ENCODE measurements around the gene IPO4. TPM values are rescaled to one million over a fixed set of nuclear protein-coding genes. Genes with fewer than 3 reads are reported as not detected.

The IPO4 gene
- total and polyA plus RNA-seq, 2 experiments from 2014 or later = 34.2 to 105 TPM

DNA sequence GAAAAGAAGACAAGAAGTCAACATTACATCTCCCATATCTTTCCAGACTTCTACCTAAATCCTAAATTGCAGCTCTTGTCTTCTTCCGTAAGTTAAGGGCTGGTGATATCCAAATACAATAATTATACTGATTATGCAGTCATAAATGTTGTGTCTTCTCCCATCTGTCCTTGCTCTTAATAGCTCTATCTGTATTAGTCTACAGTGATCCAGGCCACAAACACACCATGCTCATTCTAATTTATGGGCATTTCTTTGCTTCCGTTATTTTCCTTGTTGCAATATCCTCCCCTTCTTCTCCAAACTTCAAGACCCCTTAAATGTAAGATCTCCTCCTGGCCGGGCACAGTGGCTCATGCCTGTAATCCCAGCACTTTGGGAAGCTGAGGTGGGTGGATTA is 30.9 kb upstream of the IPO4 start:
- Histone ChIP-seq H3K4me2 (no peak overlapping the region), H3K27me3 (ENCODE audit: insufficient read depth) (no peaks in the 10 kb centered on the region), H4K20me1 (replicated peaks; ENCODE audit: insufficient read depth) (peaks cover 27% of the 10 kb centered on the region), H2AFZ (no peak overlapping the region), H3K36me3 (ENCODE audit: insufficient read depth) (no peaks in the 10 kb centered on the region), H3K9me2 (ENCODE audit: insufficient read depth) (no peaks in the 10 kb centered on the region), H3K27ac (ENCODE audit: low read depth) (no peak overlapping the region), H3K4me3 (no peak overlapping the region), H3F3A (replicated peaks; ENCODE audit: low read depth) (peaks cover 19% of the 10 kb centered on the region), H3K4me1 (ENCODE audit: insufficient read depth) (peaks cover 4% of the 10 kb centered on the region; the same call in 1 of the 2 replicates), H3K79me2 (replicated peaks; ENCODE audit: insufficient read depth) (peaks cover 54% of the 10 kb centered on the region)
- H3K4me1 Mint-ChIP-seq = peaks cover 7% of the 10 kb centered on the region
- DNase-seq (ENCODE audit: low spot score) (no peak), ATAC-seq (no peak)
- H3K4me3 Mint-ChIP-seq = no peak overlapping the region
- H3K36me3 Mint-ChIP-seq (ENCODE audit: low read depth) = peaks cover 9% of the 10 kb centered on the region; the same call in 2 of the 3 replicates
- H3K27me3 Mint-ChIP-seq (ENCODE audit: insufficient read depth, low read depth, poor library complexity) = peaks cover 4% of the 10 kb centered on the region
- TF ChIP-seq NANOG (IDR thresholded peaks at IDR 0.05; ENCODE audit: borderline replicate concordance) (no peak), CREB1 (CRISPR knock-in tag; IDR thresholded peaks at IDR 0.05; ENCODE audit: low read depth) (no peak), EZH2 (IDR thresholded peaks at IDR 0.05; ENCODE audit: low read depth, unreplicated experiment) (no peak), ZNF114 (CRISPR knock-in tag; IDR thresholded peaks at IDR 0.05) (no peak), EZH2phosphoT487 (IDR thresholded peaks at IDR 0.05; ENCODE audit: unreplicated experiment) (no peak), STAT1 (IDR thresholded peaks at IDR 0.05; ENCODE audit: unreplicated experiment) (no peak)
- TF ChIP-seq, protein P1, sequence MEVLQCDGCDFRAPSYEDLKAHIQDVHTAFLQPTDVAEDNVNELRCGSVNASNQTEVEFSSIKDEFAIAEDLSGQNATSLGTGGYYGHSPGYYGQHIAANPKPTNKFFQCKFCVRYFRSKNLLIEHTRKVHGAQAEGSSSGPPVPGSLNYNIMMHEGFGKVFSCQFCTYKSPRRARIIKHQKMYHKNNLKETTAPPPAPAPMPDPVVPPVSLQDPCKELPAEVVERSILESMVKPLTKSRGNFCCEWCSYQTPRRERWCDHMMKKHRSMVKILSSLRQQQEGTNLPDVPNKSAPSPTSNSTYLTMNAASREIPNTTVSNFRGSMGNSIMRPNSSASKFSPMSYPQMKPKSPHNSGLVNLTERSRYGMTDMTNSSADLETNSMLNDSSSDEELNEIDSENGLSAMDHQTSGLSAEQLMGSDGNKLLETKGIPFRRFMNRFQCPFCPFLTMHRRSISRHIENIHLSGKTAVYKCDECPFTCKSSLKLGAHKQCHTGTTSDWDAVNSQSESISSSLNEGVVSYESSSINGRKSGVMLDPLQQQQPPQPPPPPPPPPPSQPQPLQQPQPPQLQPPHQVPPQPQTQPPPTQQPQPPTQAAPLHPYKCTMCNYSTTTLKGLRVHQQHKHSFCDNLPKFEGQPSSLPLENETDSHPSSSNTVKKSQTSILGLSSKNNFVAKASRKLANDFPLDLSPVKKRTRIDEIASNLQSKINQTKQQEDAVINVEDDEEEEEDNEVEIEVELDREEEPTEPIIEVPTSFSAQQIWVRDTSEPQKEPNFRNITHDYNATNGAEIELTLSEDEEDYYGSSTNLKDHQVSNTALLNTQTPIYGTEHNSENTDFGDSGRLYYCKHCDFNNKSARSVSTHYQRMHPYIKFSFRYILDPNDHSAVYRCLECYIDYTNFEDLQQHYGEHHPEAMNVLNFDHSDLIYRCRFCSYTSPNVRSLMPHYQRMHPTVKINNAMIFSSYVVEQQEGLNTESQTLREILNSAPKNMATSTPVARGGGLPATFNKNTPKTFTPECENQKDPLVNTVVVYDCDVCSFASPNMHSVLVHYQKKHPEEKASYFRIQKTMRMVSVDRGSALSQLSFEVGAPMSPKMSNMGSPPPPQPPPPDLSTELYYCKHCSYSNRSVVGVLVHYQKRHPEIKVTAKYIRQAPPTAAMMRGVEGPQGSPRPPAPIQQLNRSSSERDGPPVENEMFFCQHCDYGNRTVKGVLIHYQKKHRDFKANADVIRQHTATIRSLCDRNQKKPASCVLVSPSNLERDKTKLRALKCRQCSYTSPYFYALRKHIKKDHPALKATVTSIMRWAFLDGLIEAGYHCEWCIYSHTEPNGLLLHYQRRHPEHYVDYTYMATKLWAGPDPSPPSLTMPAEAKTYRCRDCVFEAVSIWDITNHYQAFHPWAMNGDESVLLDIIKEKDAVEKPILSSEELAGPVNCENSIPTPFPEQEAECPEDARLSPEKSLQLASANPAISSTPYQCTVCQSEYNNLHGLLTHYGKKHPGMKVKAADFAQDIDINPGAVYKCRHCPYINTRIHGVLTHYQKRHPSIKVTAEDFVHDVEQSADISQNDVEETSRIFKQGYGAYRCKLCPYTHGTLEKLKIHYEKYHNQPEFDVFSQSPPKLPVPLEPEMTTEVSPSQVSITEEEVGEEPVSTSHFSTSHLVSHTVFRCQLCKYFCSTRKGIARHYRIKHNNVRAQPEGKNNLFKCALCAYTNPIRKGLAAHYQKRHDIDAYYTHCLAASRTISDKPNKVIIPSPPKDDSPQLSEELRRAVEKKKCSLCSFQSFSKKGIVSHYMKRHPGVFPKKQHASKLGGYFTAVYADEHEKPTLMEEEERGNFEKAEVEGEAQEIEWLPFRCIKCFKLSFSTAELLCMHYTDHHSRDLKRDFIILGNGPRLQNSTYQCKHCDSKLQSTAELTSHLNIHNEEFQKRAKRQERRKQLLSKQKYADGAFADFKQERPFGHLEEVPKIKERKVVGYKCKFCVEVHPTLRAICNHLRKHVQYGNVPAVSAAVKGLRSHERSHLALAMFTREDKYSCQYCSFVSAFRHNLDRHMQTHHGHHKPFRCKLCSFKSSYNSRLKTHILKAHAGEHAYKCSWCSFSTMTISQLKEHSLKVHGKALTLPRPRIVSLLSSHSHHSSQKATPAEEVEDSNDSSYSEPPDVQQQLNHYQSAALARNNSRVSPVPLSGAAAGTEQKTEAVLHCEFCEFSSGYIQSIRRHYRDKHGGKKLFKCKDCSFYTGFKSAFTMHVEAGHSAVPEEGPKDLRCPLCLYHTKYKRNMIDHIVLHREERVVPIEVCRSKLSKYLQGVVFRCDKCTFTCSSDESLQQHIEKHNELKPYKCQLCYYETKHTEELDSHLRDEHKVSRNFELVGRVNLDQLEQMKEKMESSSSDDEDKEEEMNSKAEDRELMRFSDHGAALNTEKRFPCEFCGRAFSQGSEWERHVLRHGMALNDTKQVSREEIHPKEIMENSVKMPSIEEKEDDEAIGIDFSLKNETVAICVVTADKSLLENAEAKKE (CRISPR knock-in tag; IDR thresholded peaks at IDR 0.05) = no peak
- TF ChIP-seq, protein P2, sequence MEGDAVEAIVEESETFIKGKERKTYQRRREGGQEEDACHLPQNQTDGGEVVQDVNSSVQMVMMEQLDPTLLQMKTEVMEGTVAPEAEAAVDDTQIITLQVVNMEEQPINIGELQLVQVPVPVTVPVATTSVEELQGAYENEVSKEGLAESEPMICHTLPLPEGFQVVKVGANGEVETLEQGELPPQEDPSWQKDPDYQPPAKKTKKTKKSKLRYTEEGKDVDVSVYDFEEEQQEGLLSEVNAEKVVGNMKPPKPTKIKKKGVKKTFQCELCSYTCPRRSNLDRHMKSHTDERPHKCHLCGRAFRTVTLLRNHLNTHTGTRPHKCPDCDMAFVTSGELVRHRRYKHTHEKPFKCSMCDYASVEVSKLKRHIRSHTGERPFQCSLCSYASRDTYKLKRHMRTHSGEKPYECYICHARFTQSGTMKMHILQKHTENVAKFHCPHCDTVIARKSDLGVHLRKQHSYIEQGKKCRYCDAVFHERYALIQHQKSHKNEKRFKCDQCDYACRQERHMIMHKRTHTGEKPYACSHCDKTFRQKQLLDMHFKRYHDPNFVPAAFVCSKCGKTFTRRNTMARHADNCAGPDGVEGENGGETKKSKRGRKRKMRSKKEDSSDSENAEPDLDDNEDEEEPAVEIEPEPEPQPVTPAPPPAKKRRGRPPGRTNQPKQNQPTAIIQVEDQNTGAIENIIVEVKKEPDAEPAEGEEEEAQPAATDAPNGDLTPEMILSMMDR (conservative IDR thresholded peaks at IDR 0.05; ENCODE audit: low read depth in 2 of 2) = no peak
- H3K27ac Mint-ChIP-seq = no peak overlapping the region
- no peaks in the 10 kb centered on the region; the same call in 2 of the 3 replicates for H3K9me3 Mint-ChIP-seq
